IMR-90 (cell line): ENCODE results near the gene ARID4A. TPM values are rescaled to one million over a fixed set of nuclear protein-coding genes. Genes with fewer than 3 reads are reported as not detected.

ENCODE experiments used
- ATAC-seq: fragments of 200-7000 bp; cut with Tn5 transposase; 2 replicates; pipeline ENCODE4 v1.9.1; 2020; ENCODE audit warnings: low read depth, mild to moderate bottlenecking, moderate library complexity
- BruUV-seq: library from RNA; stranded (reverse); fragments of 400-500 nt; replicated peaks from 2 replicates; lab custom pipeline; 2021; lab: Mats Ljungman, UMichigan
- CTCF ChIA-PET: fragments of 300-600 bp; formaldehyde crosslinking; extraction: SDS; loops from one replicate; lab custom pipeline; 2021; ENCODE audit warnings: antibody characterized with exemption; lab: Yijun Ruan, JAX
- POLR2A ChIA-PET: fragments of 300-600 bp; sonication (Branson Sonifier 250); formaldehyde crosslinking; loops from one replicate; lab custom pipeline; 2022; ENCODE audit warnings: antibody characterized with exemption; ENCODE audit not compliant: unreplicated experiment; lab: Charles Lee
- DNase-seq: peaks from one replicate; pipeline ENCODE4 v3.0.0; 2013
- H2AFZ ChIP-seq: replicated peaks from 2 replicates; pipeline ENCODE3; 2013; ENCODE audit warnings: low read length, mild to moderate bottlenecking; ENCODE audit not compliant: poor library complexity
- H2AK5ac ChIP-seq: 2 replicates; pipeline ENCODE4 v1.6.1; 2013; ENCODE audit warnings: low read depth, low read length, inconsistent platforms
- H2AK9ac ChIP-seq: replicated peaks from 2 replicates; pipeline ENCODE3; 2013; ENCODE audit warnings: mild to moderate bottlenecking, low read depth, low read length, moderate library complexity; ENCODE audit not compliant: poor library complexity
- H2BK120ac ChIP-seq: 2 replicates; pipeline ENCODE4 v1.6.1; 2013; ENCODE audit warnings: low read depth, low read length, inconsistent platforms
- H2BK15ac ChIP-seq: 3 replicates; pipeline ENCODE4 v1.6.1; 2013; ENCODE audit warnings: low read depth, low read length, inconsistent platforms
- H2BK20ac ChIP-seq: 2 replicates; pipeline ENCODE4 v1.6.1; 2013; ENCODE audit warnings: low read depth, mild to moderate bottlenecking, inconsistent platforms, low read length, moderate library complexity
- H2BK5ac ChIP-seq: 2 replicates; pipeline ENCODE4 v1.6.1; 2013; ENCODE audit warnings: mild to moderate bottlenecking, low read depth, low read length, inconsistent platforms; ENCODE audit not compliant: poor library complexity, severe bottlenecking
- H3K14ac ChIP-seq: replicated peaks from 2 replicates; pipeline ENCODE4 v1.6.1; 2013; ENCODE audit warnings: low read depth, low read length, inconsistent platforms
- H3K18ac ChIP-seq: 2 replicates; pipeline ENCODE4 v1.6.1; 2013; ENCODE audit warnings: low read depth, low read length, control low read depth
- H3K23ac ChIP-seq: 2 replicates; pipeline ENCODE4 v1.6.1; 2013; ENCODE audit warnings: low read depth, low read length, inconsistent platforms
- H3K27ac ChIP-seq: 2 replicates; pipeline ENCODE4 v1.5.1; 2013; ENCODE audit warnings: mild to moderate bottlenecking, control low read depth, low read length; ENCODE audit not compliant: insufficient read depth
- H3K27me3 ChIP-seq: 2 replicates; pipeline ENCODE4 v1.6.1; 2013; ENCODE audit warnings: low read length; ENCODE audit not compliant: control insufficient read depth, insufficient read depth
- H3K36me3 ChIP-seq: 2 replicates; pipeline ENCODE4 v1.6.1; 2013; ENCODE audit warnings: low read length, mixed read lengths; ENCODE audit not compliant: control insufficient read depth, insufficient read depth
- H3K4ac ChIP-seq: 2 replicates; pipeline ENCODE4 v1.6.1; 2013; ENCODE audit warnings: low read depth, low read length, inconsistent platforms
- H3K4me1 ChIP-seq: 2 replicates; pipeline ENCODE4 v1.6.1; 2013; ENCODE audit warnings: low read length, mixed read lengths; ENCODE audit not compliant: control insufficient read depth, insufficient read depth
- H3K4me2 ChIP-seq: 2 replicates; pipeline ENCODE4 v1.6.1; 2013; ENCODE audit warnings: low read depth, mild to moderate bottlenecking, control low read depth, low read length, moderate library complexity
- H3K4me3 ChIP-seq: 2 replicates; pipeline ENCODE4 v1.5.1; 2013; ENCODE audit warnings: low read depth, mild to moderate bottlenecking, control low read depth, low read length, moderate library complexity; ENCODE audit not compliant: insufficient read depth
- H3K56ac ChIP-seq: 2 replicates; pipeline ENCODE4 v1.6.1; 2013; ENCODE audit warnings: low read length, inconsistent platforms; ENCODE audit not compliant: insufficient read depth; ENCODE audit errors: extremely low read depth
- H3K79me1 ChIP-seq, 2 experiments: 2 replicates each; pipeline ENCODE4 v1.6.1; 2013; ENCODE audit warnings: low read length in 2 of 2, inconsistent platforms in 1 of 2, low read depth in 1 of 2
- H3K9ac ChIP-seq: 2 replicates; pipeline ENCODE4 v1.6.1; 2013; ENCODE audit warnings: low read depth, low read length, control low read depth
- H3K9me1 ChIP-seq: 2 replicates; pipeline ENCODE4 v1.6.1; 2013; ENCODE audit warnings: low read length, inconsistent platforms; ENCODE audit not compliant: insufficient read depth
- H3K9me3 ChIP-seq: 2 replicates; pipeline ENCODE4 v1.6.1; 2013; ENCODE audit warnings: low read length; ENCODE audit not compliant: control insufficient read depth, insufficient read depth
- H4K20me1 ChIP-seq: 2 replicates; pipeline ENCODE4 v1.6.1; 2013; ENCODE audit warnings: low read length, inconsistent platforms; ENCODE audit not compliant: insufficient read depth
- H4K5ac ChIP-seq: 2 replicates; pipeline ENCODE4 v1.6.1; 2013; ENCODE audit warnings: mild to moderate bottlenecking, low read depth, low read length, control low read depth
- H4K8ac ChIP-seq, 2 experiments: 2 replicates each; pipeline ENCODE4 v1.6.1; 2013; ENCODE audit warnings: low read depth in 2 of 2, low read length in 2 of 2, control low read depth in 1 of 2, inconsistent platforms in 1 of 2
- H4K91ac ChIP-seq: 2 replicates; pipeline ENCODE4 v1.6.1; 2013; ENCODE audit warnings: low read depth, low read length, inconsistent platforms; ENCODE audit not compliant: insufficient read depth
- CEBPB ChIP-seq: IDR thresholded peaks from 2 replicates; pipeline ENCODE4 v1.6.1; 2012; ENCODE audit warnings: low read depth, low read length, improper control_type of control experiment
- MAFK ChIP-seq: IDR thresholded peaks from 2 replicates; pipeline ENCODE4 v1.6.1; 2012; ENCODE audit warnings: low read depth, low read length, improper control_type of control experiment
- WGBS, 2 experiments: methylation state at CpG; one replicate each; pipeline versions ENCODE4 v1.1.5 to v1.1.7; 2013; ENCODE audit warnings: missing lambda C conversion rate in 2 of 2; ENCODE audit not compliant: insufficient read length in 1 of 2; ENCODE audit errors: extremely low coverage in 2 of 2; 5-methylcytosine and 5-hydroxymethylcytosine counted together
- dilution Hi-C: fragments of 300-500 bp; cut with HindIII; formaldehyde crosslinking; loops from one replicate; pipeline ENCODE4 v1.14.3; 2018; ENCODE audit warnings: low sequenced_read_pairs; ENCODE audit not compliant: unreplicated experiment
- in situ Hi-C: fragments of 300-500 bp; cut with MboI; formaldehyde crosslinking; loops from 3 replicates; pipeline ENCODE4 v1.14.3; 2019; ENCODE audit warnings: low sequenced_read_pairs, inconsistent platforms, mixed read lengths
- intact Hi-C: fragments of 100-400 bp; cut with micrococcal nuclease; formaldehyde crosslinking; loops from 2 replicates; pipeline ENCODE4 v1.10.0; 2022
- polyA plus RNA-seq, 3 experiments: library from polyadenylated mRNA; depleted of rRNA; stranded (reverse); fragments of >200 nt; gene quantifications; 2 replicates each; pipeline ENCODE4 v1.2.3, GENCODE V29; 2012; ENCODE audit warnings: low replicate concordance in 1 of 3
- total RNA-seq: library from RNA; depleted of rRNA; stranded (reverse); fragments of >200 nt; gene quantifications from 2 replicates; pipeline ENCODE4 v1.2.3, GENCODE V29; 2012

The ARID4A gene
- total and polyA plus RNA-seq, 2 of the 4 experiments (the other 2 are of a cell fraction): 3.3 to 3.8 TPM

- H3K36me3 ChIP-seq: no peaks in the 10 kb centered on the region
- H3K27me3 ChIP-seq: no peaks in the 10 kb centered on the region
- H3K18ac ChIP-seq: no peak overlapping the region
- ChIA-PET CTCF (no interaction called here), POLR2A (no interaction called here)
- H3K23ac ChIP-seq: no peak overlapping the region
- no peak for DNase-seq
- no peak overlapping the region for H3K14ac ChIP-seq
- in situ Hi-C loops: loop anchor here (25.0 kb wide), 1 partner anchor 287 kb away; no protein-coding TSS in a partner anchor
- intact Hi-C loops: loop anchor here (10.0 kb wide), 1 partner anchor 294 kb away; no protein-coding TSS in a partner anchor
- H3K4me1 ChIP-seq: peaks cover 2% of the 10 kb centered on the region; the same call in 1 of the 2 replicates
- H2AK5ac ChIP-seq: no peak overlapping the region
- no peak overlapping the region for H3K4me2 ChIP-seq
- H2BK20ac ChIP-seq: no peak overlapping the region
- dilution Hi-C loops: no loop called here
- no peak overlapping the region for H3K4me3 ChIP-seq
- no peak for ATAC-seq
- H2BK15ac ChIP-seq: no peak overlapping the region
- no peak overlapping the region for H4K8ac ChIP-seq
- peak; percentile 69 for TF ChIP-seq CEBPB
- no peak for TF ChIP-seq MAFK
- H3K56ac ChIP-seq: no peak overlapping the region
- WGBS, 2 experiments: 73% methylated on average over 3 of the region's 3 CpGs; no CpG with 5 or more reads in 1 of the 2 experiments
- no peak overlapping the region for H4K91ac ChIP-seq
- H3K9me1 ChIP-seq: peaks cover 6% of the 10 kb centered on the region; the same call in 1 of the 2 replicates
- no peak overlapping the region for H3K9ac ChIP-seq
- H2BK5ac ChIP-seq: no peak overlapping the region
- no peak overlapping the region for H2AFZ ChIP-seq
- H2BK120ac ChIP-seq: no peak overlapping the region
- H2AK9ac ChIP-seq: no peak overlapping the region
- H3K4ac ChIP-seq: no peak overlapping the region
- H3K79me1 ChIP-seq: no peaks in the 10 kb centered on the region
- H4K5ac ChIP-seq: no peak overlapping the region
- H3K9me3 ChIP-seq: no peaks in the 10 kb centered on the region
- no TSS peak for BruUV-seq
- H3K27ac ChIP-seq: no peak overlapping the region
- no peaks in the 10 kb centered on the region for H4K20me1 ChIP-seq
Observed at GRCh38 chr14:58398895-58399294, 100.5 kb downstream of the ARID4A start.
